ENCODE data around the gene UST.
"Not testable (repeated sequence)": the region's sequence is repeated elsewhere in the genome, so short reads cannot be mapped to it uniquely, and the experiment has no call there.

UST gene

DNA sequence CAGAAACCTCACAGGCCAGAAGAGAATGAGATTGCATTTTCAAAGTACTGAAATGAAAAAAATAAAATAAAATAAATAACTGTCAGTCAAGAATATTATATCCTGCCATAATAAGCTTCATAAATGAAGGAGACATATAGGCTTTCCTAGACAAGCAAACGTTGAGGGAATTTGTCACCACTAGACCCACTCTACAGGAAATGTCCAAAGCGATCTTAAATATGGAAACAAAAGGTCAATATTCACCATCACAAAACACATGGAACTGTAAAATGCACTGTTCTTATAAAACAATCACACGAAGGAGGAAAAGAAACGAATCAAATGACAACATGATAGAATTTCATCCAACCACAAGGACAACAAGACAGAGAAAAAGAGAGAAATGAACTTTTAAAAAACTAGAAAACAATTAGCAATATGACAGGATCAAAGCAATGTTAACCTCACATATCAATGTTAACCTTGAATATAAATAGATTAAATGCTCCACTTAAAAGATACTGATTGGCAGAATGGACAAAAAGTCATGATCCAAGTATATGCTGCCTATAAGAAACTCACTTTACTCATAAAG lies 352.0 kb downstream of the UST start:
- no peak for DNase-seq

DNA sequence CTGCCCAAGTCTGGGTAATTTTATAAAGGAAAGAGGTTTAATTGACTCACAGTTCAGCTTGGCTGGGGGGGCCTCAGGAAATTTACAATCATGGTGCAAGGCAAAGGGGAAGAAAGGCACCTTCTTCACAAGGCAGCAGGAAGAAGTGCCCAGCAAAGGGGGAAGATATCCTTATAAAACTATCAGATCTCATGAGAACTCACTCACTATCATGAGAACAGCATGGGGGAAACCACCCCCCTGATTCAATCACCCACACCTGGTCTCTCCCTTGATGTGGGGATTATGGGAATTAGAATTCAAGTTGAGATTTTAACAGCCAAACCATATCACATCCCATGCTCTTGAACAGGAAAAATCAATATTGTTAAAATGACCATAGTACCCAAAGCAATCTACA lies 355.5 kb downstream of the UST start:
- no peak for DNase-seq

DNA sequence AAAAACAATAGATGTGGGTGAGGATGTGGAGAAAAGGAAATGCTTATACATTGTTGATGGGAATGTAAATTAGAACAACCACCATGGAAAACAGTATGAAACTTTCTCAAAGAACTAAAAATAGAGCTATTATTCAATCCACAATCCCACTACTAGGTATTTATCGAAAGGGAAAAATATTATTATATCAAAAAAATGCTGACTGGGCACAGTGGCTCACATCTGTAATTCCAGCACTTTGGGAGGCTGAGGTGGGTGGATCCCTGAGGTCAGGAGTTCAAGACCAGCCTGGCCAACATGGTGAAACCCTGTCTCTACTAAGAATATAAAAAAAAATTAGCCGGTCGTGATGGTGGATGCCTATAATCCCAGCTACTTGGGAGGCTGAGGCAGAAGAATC lies 357.1 kb downstream of the UST start:
- DNase-seq = not testable (repeated sequence)

DNA sequence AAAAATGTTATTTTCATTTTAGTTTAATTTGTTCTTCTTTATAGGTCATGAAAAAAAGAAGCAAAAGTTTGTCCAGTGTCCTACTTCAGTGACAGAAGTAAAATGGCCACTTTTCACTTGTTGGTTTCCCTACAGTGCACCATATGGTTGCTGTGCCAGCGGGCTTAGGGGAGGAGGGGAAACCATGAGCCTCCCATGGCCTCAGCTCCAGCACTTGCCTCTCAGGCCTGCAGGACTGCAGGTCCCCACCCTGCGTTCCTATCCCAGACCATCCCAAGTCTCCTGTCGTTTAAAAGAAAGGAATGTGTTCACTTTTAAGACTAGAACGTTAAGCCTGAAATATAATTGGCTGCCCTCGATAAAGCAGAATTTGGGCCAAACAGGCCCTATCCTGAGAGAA lies 360.7 kb downstream of the UST start:
- no peak for DNase-seq

DNA sequence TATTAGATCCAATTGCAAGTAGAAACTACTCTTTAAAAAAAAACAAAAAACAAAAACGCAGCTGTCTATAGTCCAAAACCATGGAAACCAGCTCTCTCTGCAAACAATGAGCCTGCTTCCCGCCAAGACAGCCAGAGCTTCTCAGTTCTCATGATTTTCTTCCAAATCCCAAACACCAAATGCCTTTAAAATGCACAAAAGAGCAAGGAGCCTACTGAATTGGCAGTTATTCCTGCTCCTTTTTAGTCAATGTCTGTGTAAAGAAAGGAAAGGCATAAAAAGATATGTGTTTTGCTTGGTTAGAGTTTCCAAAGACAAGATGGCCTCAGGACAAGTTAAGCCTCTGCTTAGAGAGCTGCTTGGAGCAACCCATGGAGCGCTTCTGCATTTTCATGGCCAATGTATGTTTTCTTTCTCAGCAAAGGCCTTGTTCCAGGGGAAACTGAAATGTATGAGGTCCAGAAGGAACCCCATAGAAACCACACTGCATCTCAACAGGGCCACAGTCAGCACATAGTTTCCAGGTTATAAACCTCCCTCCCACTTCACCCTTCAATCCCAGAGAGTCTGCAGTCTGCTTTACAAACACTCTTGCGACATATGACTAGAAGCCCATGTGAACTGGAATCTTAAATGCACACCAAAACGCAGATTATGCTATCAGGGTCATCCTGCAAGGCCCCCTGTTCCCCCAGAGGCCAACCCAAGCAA lies 361.4 kb downstream of the UST start:
- no peak for DNase-seq

DNA sequence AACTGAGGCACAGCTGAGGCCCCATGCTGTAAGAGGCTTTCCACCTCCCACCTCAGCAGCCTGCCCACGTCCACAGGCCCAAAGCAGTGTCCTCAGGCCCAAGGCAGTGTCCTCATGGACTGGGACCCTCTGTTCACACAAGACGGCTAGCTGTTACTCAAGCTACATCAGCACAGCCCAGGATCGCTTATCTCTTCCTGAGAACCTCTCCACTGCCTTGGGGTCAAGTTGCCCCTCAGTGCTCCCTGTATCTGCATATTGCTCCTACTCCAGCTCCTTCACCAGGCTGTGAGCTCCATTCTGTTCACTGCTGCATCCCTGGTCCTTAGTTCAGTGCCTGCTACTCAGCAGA lies 361.9 kb downstream of the UST start:
- DNase-seq = no peak

DNA sequence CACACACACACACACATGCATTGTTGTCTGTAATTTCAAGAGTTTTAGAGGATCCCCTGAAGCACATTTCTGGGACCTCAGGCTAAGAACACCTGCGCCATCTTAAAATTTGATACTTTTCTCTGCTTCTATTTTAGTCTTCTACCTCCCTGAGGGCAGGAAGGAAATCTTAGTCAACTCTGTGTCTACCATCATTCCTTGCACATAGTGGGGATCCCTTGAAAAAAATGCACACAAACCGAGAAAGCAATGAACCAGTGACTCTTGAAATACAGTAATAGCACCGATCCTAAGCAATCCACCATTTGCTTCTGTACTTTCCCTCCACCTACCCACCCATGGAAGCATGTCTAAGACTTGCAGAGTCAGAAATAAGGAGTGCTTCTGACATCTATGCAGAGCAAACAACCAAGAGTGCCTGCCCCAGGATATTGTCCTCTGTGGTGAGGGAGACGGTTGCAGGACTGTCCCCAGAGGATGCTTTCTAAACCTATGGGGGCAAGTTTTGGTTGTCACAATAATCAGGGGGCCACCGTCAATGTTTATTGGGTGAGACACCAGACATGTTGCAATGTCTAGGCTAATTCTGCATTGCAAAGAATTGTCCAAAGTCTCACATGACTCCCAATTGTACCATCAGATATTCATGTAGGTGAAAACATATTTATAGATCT lies 362.7 kb downstream of the UST start:
- no peak for DNase-seq

DNA sequence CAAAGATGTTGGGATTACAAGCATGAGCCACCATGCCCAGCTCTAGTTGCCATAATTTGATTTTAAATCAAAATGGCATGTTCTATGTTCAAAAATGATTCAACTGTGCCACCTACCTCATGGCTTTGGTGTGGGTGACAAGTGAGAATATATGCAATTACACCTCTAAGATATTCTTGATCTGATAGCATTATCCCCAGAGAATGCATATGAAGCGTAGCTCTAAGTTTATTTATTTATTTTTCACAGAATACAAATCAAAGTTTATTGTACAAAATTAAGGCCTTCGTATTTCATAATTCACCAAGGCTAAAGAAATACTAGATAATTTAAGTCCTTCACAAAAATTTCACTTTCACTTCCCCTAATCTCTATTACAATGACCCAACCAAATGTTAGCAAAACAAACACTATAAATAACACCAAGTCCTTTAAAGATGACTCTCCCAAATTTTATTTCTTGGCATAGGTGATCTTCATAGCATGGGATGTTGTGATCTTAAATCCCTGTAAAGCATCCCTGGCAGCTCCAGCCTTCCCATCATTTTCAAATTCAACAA lies 364.8 kb downstream of the UST start:
- no peak for DNase-seq

DNA sequence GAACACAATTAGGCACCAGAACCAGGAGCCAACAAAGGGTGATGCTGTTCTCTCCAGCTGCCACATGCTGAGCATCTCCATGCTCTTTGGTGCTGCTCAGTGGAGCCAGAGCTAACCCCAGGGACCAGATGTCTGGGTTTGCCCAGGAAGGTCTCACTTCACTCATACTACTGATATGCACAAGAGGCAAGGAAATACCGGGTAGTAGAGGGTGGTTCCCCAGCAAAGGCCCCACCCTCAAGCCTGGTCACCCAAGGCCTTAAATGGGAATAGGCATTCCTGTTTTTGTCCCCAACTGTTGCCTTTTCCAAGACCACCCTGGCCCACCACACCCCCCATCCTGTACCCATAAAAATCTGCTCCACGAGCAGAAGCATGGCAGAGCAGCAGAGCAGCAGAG lies 366.1 kb downstream of the UST start:
- DNase-seq = no peak

DNA sequence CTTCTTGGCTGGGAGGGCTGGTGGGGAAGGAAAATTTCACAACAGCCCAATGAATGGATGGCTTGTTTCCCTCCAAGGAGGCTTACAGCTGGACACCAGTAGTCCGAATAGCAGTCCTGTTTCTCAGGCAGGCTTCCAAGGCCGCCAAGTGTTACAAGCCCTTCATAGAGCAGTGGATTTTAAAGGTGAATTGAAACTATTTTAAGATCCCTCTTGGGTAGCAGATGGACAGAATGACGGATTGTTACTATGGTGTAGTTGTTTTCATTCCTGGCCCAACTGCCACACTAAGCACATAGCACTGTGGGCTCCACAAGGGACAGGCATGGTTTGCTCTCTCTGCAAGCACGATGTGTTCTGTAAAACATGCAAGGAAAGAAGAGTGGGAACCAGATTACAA lies 367.3 kb downstream of the UST start:
- no peak for DNase-seq

DNA sequence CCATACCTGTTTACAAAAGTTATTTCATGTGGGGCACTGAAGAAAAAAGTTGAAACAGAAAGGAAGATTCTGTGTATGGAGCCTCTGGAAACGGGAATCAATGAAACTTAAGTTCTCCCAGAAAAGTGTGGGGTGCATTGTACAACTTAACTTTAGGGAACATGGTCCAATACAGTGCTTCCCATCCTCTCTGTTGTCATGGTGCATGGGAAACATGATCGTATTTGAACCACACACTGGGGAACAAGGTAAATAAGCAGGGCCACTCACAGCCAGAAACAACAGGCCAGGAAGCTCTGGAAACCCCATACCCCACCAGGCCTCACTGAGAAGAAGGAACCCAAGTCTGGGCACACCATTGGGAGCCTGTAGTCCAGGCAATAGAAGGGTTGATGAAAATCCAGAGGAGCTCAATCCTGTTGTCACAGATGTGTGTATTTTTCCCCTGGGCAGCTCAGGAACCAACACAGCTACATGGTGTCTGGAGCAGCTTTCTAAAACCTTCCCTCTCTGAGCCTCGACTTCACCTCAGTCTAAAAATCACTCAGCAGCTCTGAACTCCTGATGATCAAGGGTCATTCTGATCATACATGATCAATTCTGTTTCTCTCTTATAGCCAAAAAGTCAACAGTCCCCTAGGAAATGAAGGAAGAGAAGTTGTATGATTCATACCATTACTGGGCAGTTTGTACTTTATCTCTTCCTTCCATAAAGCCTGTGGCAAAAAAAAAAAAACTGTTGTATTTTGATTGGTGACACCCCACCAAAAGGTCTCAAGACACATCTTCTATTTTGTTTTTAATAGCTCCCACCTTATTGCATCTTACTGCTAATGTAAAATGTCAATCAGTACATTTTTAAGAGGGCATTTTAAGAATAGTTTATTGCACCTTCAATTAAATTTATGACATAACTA lies 372.2 kb downstream of the UST start:
- DNase-seq = no peak

DNA sequence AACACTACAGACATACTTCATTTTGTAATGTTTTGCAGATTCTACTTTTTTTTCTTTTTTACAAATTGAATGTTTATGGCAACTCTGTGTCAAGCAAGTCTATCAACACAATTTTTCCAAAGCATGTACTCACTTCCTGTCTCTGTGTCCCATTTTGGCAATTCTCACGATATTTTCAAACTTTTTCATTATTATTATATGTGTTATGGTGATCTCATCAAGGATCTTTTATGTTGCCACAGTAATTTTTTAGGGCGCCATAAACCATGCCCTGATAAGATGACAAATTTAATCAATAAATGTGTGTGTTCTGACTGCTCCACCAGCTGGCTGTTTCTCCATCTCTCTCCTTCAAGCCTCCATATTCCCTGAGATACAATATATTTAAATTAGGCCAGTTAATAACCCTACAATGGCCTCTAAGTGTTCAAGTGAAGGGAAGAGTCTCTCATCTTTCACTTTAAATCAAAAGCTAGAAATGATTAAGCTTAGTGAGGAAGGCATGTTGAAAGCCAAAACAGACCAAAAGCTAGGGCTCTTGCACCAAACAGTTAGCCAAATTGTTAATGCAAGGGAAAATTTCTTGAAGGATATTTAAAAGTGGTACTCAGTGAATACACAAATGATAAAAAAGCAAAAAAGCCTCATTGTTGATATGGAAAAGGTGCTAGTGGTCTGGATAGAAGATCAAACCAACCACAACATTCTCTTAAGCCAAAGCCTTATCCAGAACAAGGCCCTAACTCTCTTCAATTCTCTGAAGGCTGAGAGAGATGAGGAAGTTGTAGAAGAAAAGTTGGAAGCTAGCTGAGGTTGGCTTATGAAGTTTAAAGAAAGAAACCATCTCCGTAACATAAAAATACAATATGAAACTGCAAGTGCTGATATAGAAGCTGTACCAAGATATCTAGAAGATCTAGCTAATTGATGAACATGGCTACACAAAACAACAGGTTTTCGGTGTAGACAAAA lies 376.3 kb downstream of the UST start:
- DNase-seq = no peak

DNA sequence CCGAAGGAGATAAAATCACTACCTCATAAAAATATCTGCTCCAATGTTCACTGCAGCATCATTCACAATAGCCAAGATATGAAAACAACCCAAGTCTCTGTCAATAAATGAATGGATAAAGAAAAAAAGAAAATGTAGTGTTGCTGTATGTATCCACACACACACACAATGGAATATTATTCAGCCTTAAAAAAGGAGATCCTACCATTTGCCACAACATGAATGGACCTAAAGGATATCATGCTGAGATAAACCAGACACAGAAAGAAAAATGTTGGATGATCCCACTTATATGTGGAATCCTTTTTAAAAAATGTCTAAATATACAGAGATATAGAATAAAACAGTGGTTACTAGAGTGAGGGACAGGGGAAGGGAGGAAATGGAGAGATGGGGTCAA lies 378.5 kb downstream of the UST start:
- no peak for DNase-seq

Measured in activated gamma-delta T cell (primary cell).